Sigmoid colon (tissue), 7 donors: Measurements from ENCODE around the gene ABCG2. TPM values are rescaled to one million over a fixed set of nuclear protein-coding genes. Genes with fewer than 3 reads are reported as not detected.

Experiments
- DNase-seq: peaks from one replicate; pipeline ENCODE4 v3.0.0-alpha.2; 2019
- H3K27ac ChIP-seq, 4 donors: fragments of 200-600 bp; sonication (generic); one replicate each; pipeline ENCODE4 v1.5.1; 2016 to 2019; ENCODE audit warnings: mild to moderate bottlenecking in 1 of 4
- H3K27me3 ChIP-seq, 3 donors: fragments of 200-600 bp; sonication (generic); one replicate each; pipeline ENCODE4 v1.5.1; 2019; ENCODE audit warnings: mild to moderate bottlenecking in 1 of 3
- H3K36me3 ChIP-seq, 4 donors: fragments of 200-600 bp; sonication (generic); one replicate each; pipeline ENCODE4 v1.5.1; 2016 to 2019
- H3K4me1 ChIP-seq, 4 donors: fragments of 200-600 bp; sonication (generic); one replicate each; pipeline ENCODE4 v1.5.1; 2017 to 2019
- H3K4me3 ChIP-seq, 4 donors: fragments of 200-600 bp; sonication (generic); one replicate each; pipeline ENCODE4 v1.5.1; 2017 to 2019; ENCODE audit warnings: mild to moderate bottlenecking in 2 of 4, moderate library complexity in 1 of 4
- H3K9me3 ChIP-seq, 4 donors: fragments of 200-600 bp in 3 of 4; sonication (generic) in 3 of 4; one replicate each; pipeline versions ENCODE4 v1.5.1 to v1.6.1; 2013 to 2019
- EP300 ChIP-seq, 4 donors: sonication (generic); formaldehyde crosslinking; IDR thresholded peaks; one replicate each; pipeline ENCODE4 v1.6.1; 2017; ENCODE audit warnings: antibody characterized with exemption in 4 of 4
- POLR2A ChIP-seq, 2 donors: fragments of 450-650 bp; IDR thresholded peaks; one replicate each; pipeline ENCODE4 v1.6.1; 2016; ENCODE audit warnings: antibody characterized with exemption in 2 of 2, mild to moderate bottlenecking in 2 of 2, moderate library complexity in 2 of 2
- POLR2AphosphoS5 ChIP-seq, 4 donors: sonication (generic); formaldehyde crosslinking; IDR thresholded peaks; one replicate each; pipeline ENCODE4 v1.6.1; 2017; ENCODE audit warnings: antibody characterized with exemption in 4 of 4
- WGBS, 2 donors: extraction: QIAGEN DNeasy Blood & Tissue Kit; methylation state at CpG; one replicate each; pipeline ENCODE4 v1.1.7; 2013; 5-methylcytosine and 5-hydroxymethylcytosine counted together
- intact Hi-C: fragments of 100-400 bp; cut with DNase I; formaldehyde crosslinking; loops from one replicate; pipeline ENCODE4 v1.15.1; 2023
- polyA plus RNA-seq, 3 donors: library from polyadenylated mRNA; stranded (reverse); fragments of 200-250 nt; gene quantifications; one replicate each; pipeline ENCODE4 v1.2.3, GENCODE V29; 2013
- total RNA-seq, 4 donors: library from RNA; depleted of rRNA; stranded (reverse); fragments of >200 nt; gene quantifications; one replicate each; pipeline ENCODE4 v1.1.0, GENCODE V29; 2016
- TF ChIP-seq, protein P1 (sequence below), 4 experiments: fragments of 450-650 bp in 3 of 4; fragments of 200-600 bp in 1 of 4; IDR thresholded peaks; one replicate each; pipeline ENCODE4 v1.5.1; 2016 to 2019; ENCODE audit warnings: antibody characterized with exemption in 4 of 4, mild to moderate bottlenecking in 3 of 4, moderate library complexity in 2 of 4
- donor health status: healthy with polysubstance abuse.
- donor health status: Bipolar disorder and iron deficiency.
- donor health status: healthy.

Gene ABCG2
- total and polyA plus RNA-seq, 7 donors: 1.1 to 36.5 (median 2.9) TPM

DNA sequence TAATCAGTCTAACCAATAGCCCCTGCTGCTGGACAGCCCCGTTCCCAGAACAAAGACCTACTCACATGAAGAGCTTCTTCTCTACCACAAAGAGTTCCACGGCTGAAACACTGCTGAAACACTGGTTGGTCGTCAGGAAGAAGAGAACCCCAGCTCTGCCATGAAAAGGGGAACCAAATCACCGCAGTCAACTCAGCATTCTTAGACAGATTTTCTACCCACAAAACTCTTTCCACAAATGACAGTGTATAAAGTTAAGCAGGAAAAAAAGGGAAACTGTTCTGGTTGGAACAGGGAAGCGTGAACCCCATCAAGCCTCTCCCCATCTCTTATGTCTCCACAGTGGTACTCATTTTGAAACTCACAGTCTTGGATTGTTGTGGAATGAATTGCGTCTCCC is 57.3 kb downstream of the ABCG2 start:
- Histone ChIP-seq H3K36me3 (no peaks in the 10 kb centered on the region), H3K27me3 (no peaks in the 10 kb centered on the region), H3K9me3 (no peaks in the 10 kb centered on the region), H3K27ac (no peak overlapping the region), H3K4me3 (no peak overlapping the region), H3K4me1 (no peaks in the 10 kb centered on the region)
- TF ChIP-seq POLR2A (IDR thresholded peaks at IDR 0.05): no peak
- no peak for TF ChIP-seq EP300 (IDR thresholded peaks at IDR 0.05)
- no peak for TF ChIP-seq POLR2AphosphoS5 (IDR thresholded peaks at IDR 0.05)
- TF ChIP-seq, protein P1, sequence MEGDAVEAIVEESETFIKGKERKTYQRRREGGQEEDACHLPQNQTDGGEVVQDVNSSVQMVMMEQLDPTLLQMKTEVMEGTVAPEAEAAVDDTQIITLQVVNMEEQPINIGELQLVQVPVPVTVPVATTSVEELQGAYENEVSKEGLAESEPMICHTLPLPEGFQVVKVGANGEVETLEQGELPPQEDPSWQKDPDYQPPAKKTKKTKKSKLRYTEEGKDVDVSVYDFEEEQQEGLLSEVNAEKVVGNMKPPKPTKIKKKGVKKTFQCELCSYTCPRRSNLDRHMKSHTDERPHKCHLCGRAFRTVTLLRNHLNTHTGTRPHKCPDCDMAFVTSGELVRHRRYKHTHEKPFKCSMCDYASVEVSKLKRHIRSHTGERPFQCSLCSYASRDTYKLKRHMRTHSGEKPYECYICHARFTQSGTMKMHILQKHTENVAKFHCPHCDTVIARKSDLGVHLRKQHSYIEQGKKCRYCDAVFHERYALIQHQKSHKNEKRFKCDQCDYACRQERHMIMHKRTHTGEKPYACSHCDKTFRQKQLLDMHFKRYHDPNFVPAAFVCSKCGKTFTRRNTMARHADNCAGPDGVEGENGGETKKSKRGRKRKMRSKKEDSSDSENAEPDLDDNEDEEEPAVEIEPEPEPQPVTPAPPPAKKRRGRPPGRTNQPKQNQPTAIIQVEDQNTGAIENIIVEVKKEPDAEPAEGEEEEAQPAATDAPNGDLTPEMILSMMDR (IDR thresholded peaks at IDR 0.05): no peak
- WGBS, 2 donors: 63 to 89% methylated on average over 6 of the region's 6 CpGs
- no peak for DNase-seq
- intact Hi-C loops: no loop called here

DNA sequence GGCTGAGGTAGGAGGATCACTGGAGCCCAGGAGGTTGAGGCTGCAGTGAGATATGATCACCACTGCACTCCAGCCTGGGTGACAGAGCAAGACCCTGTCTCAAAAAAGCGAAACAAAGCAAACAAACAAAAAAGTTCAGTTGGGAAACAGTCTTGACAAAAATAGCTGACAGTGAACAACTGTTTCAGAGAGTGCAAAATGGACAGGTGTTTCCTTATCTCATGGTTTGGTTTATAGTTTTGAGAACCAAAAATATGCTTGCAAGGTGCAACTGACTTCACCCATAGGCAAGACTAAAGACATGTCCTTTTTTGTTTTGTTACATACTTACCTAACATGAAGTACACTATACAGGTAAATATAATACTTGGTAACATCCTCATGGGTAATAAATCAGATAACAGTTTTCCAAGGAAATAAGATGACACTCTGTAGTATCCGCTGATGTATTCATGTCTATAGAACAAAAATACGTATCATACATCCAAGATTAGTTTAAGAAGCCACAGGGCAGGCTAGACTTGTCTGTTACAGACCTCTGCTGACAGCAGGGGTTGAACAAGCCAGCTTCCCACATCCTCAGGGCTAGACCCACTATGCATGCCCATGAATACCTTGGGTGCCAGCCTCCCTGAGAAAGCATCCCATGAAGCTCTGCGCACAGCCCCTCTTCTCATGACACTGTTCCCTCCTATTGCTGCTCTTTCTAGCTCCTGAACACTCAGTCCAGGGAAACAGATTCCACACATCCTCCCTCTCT is 59.3 kb downstream of the ABCG2 start:
- Histone ChIP-seq H3K36me3 (no peaks in the 10 kb centered on the region), H3K4me1 (no peaks in the 10 kb centered on the region), H3K4me3 (no peak overlapping the region), H3K27ac (no peak overlapping the region), H3K27me3 (no peaks in the 10 kb centered on the region), H3K9me3 (no peaks in the 10 kb centered on the region)
- intact Hi-C loops: no loop called here
- WGBS, 2 donors: 75 to 77% methylated on average over 4 of the region's 4 CpGs
- DNase-seq: no peak
- no peak for TF ChIP-seq POLR2AphosphoS5 (IDR thresholded peaks at IDR 0.05)

DNA sequence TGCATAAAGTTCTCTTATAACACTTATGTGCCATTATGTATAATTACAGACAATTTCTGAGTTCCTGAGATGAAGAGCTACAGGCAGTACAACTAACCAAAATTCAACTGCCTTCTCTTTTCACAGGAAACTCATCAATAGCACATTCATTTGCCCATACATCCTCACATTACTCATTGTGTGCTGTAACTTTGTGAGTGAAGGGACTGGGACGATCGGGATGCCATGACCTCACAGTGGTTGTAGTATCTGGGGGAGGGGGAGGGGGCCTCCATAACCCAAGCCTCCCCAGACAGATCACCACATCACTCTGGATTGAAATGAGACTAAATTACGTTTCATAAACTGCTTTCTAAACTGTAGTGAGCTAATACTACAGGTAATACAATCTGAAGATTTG is 60.7 kb downstream of the ABCG2 start:
- no peak overlapping the region for H3K27ac ChIP-seq
- H3K4me1 ChIP-seq: no peaks in the 10 kb centered on the region
- intact Hi-C loops: no loop called here
- no peaks in the 10 kb centered on the region for H3K27me3 ChIP-seq
- 85 to 89% methylated on average over 3 of the region's 3 CpGs for WGBS, 2 donors
- no peak for TF ChIP-seq POLR2A (IDR thresholded peaks at IDR 0.05)
- no peak for TF ChIP-seq EP300 (IDR thresholded peaks at IDR 0.05)
- TF ChIP-seq, protein P1 (IDR thresholded peaks at IDR 0.05): no peak
- no peak for TF ChIP-seq POLR2AphosphoS5 (IDR thresholded peaks at IDR 0.05)
- H3K4me3 ChIP-seq: no peak overlapping the region
- DNase-seq: no peak
- H3K9me3 ChIP-seq: no peaks in the 10 kb centered on the region
- no peaks in the 10 kb centered on the region for H3K36me3 ChIP-seq

DNA sequence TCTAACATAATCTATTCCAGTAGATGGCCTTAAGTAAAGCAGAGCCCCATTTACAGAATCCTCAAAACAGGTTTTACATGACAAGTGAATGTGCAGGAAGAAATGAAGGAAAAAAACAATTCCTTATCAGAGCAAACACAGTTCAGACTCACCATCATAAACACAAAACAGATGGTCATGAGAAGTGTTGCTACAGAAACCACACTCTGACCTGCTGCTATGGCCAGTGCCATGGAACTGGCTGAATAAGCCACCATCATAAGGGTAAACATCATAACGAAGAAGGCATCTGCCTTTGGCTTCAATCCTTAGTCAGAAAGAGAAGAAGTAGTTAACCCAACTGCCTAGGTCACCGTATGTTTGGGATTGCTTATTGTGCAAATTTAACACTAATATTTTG is 61.1 kb downstream of the ABCG2 start:
- no peak for DNase-seq
- Histone ChIP-seq H3K36me3 (no peaks in the 10 kb centered on the region), H3K4me3 (no peak overlapping the region), H3K9me3 (no peaks in the 10 kb centered on the region), H3K27ac (no peak overlapping the region), H3K4me1 (no peaks in the 10 kb centered on the region), H3K27me3 (no peaks in the 10 kb centered on the region)
- WGBS, 2 donors: 30 to 65% methylated on average over 2 of the region's 2 CpGs
- intact Hi-C loops: no loop called here
- TF ChIP-seq POLR2AphosphoS5 (IDR thresholded peaks at IDR 0.05) (no peak), EP300 (IDR thresholded peaks at IDR 0.05) (no peak), POLR2A (IDR thresholded peaks at IDR 0.05) (no peak)
- TF ChIP-seq, protein P1 (IDR thresholded peaks at IDR 0.05): no peak

DNA sequence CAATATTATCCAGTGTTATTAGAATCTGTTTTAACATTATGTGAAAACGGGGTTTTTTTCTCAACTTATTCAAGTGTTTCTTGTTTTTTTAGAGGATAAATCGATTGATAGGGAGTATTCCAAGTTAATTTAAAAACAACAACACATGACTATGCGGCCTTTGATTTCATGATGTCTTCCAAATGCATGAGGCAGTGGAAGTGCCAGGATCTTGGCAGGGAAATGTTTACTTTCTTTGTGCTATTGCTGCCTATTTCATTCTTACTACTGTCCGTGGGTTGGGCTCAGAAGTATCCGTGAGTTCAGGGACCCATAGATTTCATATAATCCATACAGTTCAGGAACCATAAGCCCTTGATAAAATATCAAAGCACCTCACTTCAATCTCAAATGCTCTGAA is 64.6 kb downstream of the ABCG2 start:
- TF ChIP-seq EP300 (IDR thresholded peaks at IDR 0.05) (no peak), POLR2AphosphoS5 (IDR thresholded peaks at IDR 0.05) (no peak), POLR2A (IDR thresholded peaks at IDR 0.05) (no peak)
- TF ChIP-seq, protein P1 (IDR thresholded peaks at IDR 0.05): no peak
- no peaks in the 10 kb centered on the region for H3K36me3 ChIP-seq
- WGBS, 2 donors: 73 to 89% methylated on average over 5 of the region's 5 CpGs
- no peaks in the 10 kb centered on the region for H3K9me3 ChIP-seq
- no peaks in the 10 kb centered on the region for H3K27me3 ChIP-seq
- no peak overlapping the region for H3K4me3 ChIP-seq
- H3K27ac ChIP-seq: no peak overlapping the region
- no peaks in the 10 kb centered on the region for H3K4me1 ChIP-seq
- intact Hi-C loops: no loop called here
- DNase-seq: no peak
